ENCODE results near the gene ATRX. TPM values are rescaled to one million over a fixed set of nuclear protein-coding genes. Genes with fewer than 3 reads are reported as not detected.

The ATRX gene
- total and polyA plus RNA-seq, 2 donors, result 19.2 to 40.7 TPM

Other genes starting within 250 kb of the ATRX start
- gene MAGT1, start 109.2 kb upstream of the ATRX start, total RNA-seq, result 33.1 TPM
- gene MAGT1, start 109.2 kb upstream of the ATRX start, polyA plus RNA-seq, result 25.7 TPM
- gene COX7B, start 113.3 kb upstream of the ATRX start, total RNA-seq, result 637 TPM
- gene COX7B, start 113.3 kb upstream of the ATRX start, polyA plus RNA-seq, result 509 TPM
- gene ATP7A, start 124.5 kb upstream of the ATRX start, total RNA-seq, result 9.1 TPM
- 3.7 TPM for gene ATP7A, start 124.5 kb upstream of the ATRX start, polyA plus RNA-seq
- 0.14 TPM for gene PGAM4, start 183.4 kb upstream of the ATRX start, total RNA-seq
- gene PGAM4, start 183.4 kb upstream of the ATRX start, polyA plus RNA-seq, result not detected